RPMI7951 (cell line): ENCODE results near the gene SLAMF8. TPM values are rescaled to one million over a fixed set of nuclear protein-coding genes. Genes with fewer than 3 reads are reported as not detected.

Source experiments
- DNase-seq: peaks from one replicate; pipeline ENCODE4 v3.0.0-alpha.2; 2012; ENCODE audit warnings: low read depth
- total RNA-seq: library from RNA; depleted of rRNA; stranded (reverse); fragments of >200 nt; shearing (Covaris generic); gene quantifications from 2 replicates; pipeline ENCODE4 v1.2.3, GENCODE V29; 2014

SLAMF8 gene
- total RNA-seq, 1 experiment from 2014 or later, result 2.6 TPM

GRCh38 chr1:159817276-159818041 lies 9.2 kb upstream of the SLAMF8 start:
- peak; percentile 71 for DNase-seq

GRCh38 chr1:159821171-159821867 lies 5.4 kb upstream of the SLAMF8 start:
- DNase-seq, result no peak

GRCh38 chr1:159823406-159823805 lies 3.3 kb upstream of the SLAMF8 start:
- DNase-seq, result peak; percentile 11

- DNase-seq, result peak; percentile 67
Measured at GRCh38 chr1:159825564-159825963, 1.1 kb upstream of the SLAMF8 start.

- no peak for DNase-seq
Measured at GRCh38 chr1:159827102-159827490, 423 bp downstream of the SLAMF8 start.

- DNase-seq, result no peak
Measured at GRCh38 chr1:159827549-159827948, 876 bp downstream of the SLAMF8 start.

- DNase-seq, result no peak
Measured at GRCh38 chr1:159828176-159828575, 1.5 kb downstream of the SLAMF8 start.

- no peak for DNase-seq
Measured at GRCh38 chr1:159828581-159829272, 2.1 kb downstream of the SLAMF8 start.

- DNase-seq, result no peak
Measured at GRCh38 chr1:159829273-159829634, 2.6 kb downstream of the SLAMF8 start.

GRCh38 chr1:159829822-159830465 lies 3.3 kb downstream of the SLAMF8 start:
- DNase-seq, result peak; percentile 61

GRCh38 chr1:159830722-159831121 lies 4.0 kb downstream of the SLAMF8 start:
- no peak for DNase-seq

GRCh38 chr1:159831412-159832141 lies 4.9 kb downstream of the SLAMF8 start:
- DNase-seq, result no peak

GRCh38 chr1:159832309-159832708 lies 5.6 kb downstream of the SLAMF8 start:
- DNase-seq, result no peak

GRCh38 chr1:159835356-159835755 lies 8.7 kb downstream of the SLAMF8 start:
- DNase-seq, result no peak

GRCh38 chr1:159835862-159836525 lies 9.3 kb downstream of the SLAMF8 start:
- DNase-seq, result no peak

GRCh38 chr1:159838715-159839114 lies 12.0 kb downstream of the SLAMF8 start:
- no peak for DNase-seq

GRCh38 chr1:159839116-159839849 lies 12.6 kb downstream of the SLAMF8 start:
- DNase-seq, result no peak

GRCh38 chr1:159841749-159842148 lies 15.1 kb downstream of the SLAMF8 start:
- no peak for DNase-seq

- DNase-seq, result peak; percentile 52
Measured at GRCh38 chr1:159843459-159843858, 16.8 kb downstream of the SLAMF8 start.
